ENCODE measurements around the gene IWS1.
"Not testable (repeated sequence)": the region's sequence is repeated elsewhere in the genome, so short reads cannot be mapped to it uniquely, and the experiment has no call there.

The IWS1 gene

GRCh38 chr2:127454595-127455565, 71.4 kb downstream of the IWS1 start:
- DNase-seq (ENCODE audit: low read depth): no peak

GRCh38 chr2:127453392-127454171, 72.7 kb downstream of the IWS1 start:
- peak; percentile 24 for DNase-seq (ENCODE audit: low read depth)

GRCh38 chr2:127453013-127453391, 73.3 kb downstream of the IWS1 start:
- no peak for DNase-seq (ENCODE audit: low read depth)

GRCh38 chr2:127452423-127452822, 73.9 kb downstream of the IWS1 start:
- not testable (repeated sequence) for DNase-seq (ENCODE audit: low read depth)

- no peak for DNase-seq (ENCODE audit: low read depth)
Measured at GRCh38 chr2:127451981-127452380, 74.3 kb downstream of the IWS1 start.

GRCh38 chr2:127449898-127450297, 76.4 kb downstream of the IWS1 start:
- DNase-seq (ENCODE audit: low read depth): no peak

GRCh38 chr2:127449414-127449813, 76.9 kb downstream of the IWS1 start:
- no peak for DNase-seq (ENCODE audit: low read depth)

GRCh38 chr2:127448526-127448925, 77.8 kb downstream of the IWS1 start:
- DNase-seq (ENCODE audit: low read depth): peak; percentile 9

GRCh38 chr2:127439343-127439742, 86.9 kb downstream of the IWS1 start:
- DNase-seq (ENCODE audit: low read depth): no peak

GRCh38 chr2:127437781-127438726, 88.2 kb downstream of the IWS1 start:
- no peak for DNase-seq (ENCODE audit: low read depth)

- DNase-seq (ENCODE audit: low read depth): no peak
Measured at GRCh38 chr2:127437056-127437455, 89.2 kb downstream of the IWS1 start.

- no peak for DNase-seq (ENCODE audit: low read depth)
Measured at GRCh38 chr2:127434515-127434914, 91.8 kb downstream of the IWS1 start.

- no peak for DNase-seq (ENCODE audit: low read depth)
Measured at GRCh38 chr2:127431408-127432023, 94.8 kb downstream of the IWS1 start.

Data from HS-27A (cell line).